Keratinocyte (primary cell): ENCODE data around the gene HBQ1. TPM values are rescaled to one million over a fixed set of nuclear protein-coding genes. Genes with fewer than 3 reads are reported as not detected.

Source experiments
- DNase-seq: peaks from one replicate; pipeline ENCODE4 v3.0.0-alpha.2; 2011; ENCODE audit warnings: low read depth, missing footprints, low spot score
- FAIRE-seq: peaks from 2 replicates; lab custom pipeline; 2011; peaks lifted over from hg19 to GRCh38; lab: Jason Lieb, UNC
- H2AFZ ChIP-seq: 2 replicates; pipeline ENCODE4 v1.6.0; 2012; ENCODE audit warnings: low read length, control low read depth, inconsistent platforms; ENCODE audit not compliant: control insufficient read depth
- H3K27ac ChIP-seq: 2 replicates; pipeline ENCODE4 v1.5.1; 2011; ENCODE audit warnings: low read length; ENCODE audit not compliant: control insufficient read depth, insufficient read depth
- H3K27me3 ChIP-seq: 3 replicates; pipeline ENCODE4 v1.6.0; 2011; ENCODE audit warnings: low read length; ENCODE audit not compliant: control insufficient read depth, insufficient read depth; ENCODE audit errors: extremely low read depth
- H3K36me3 ChIP-seq, 2 experiments: 2 replicates in 1 of 2; 3 replicates in 1 of 2; pipeline ENCODE4 v1.5.1; 2011; ENCODE audit warnings: low read length in 2 of 2, mild to moderate bottlenecking in 1 of 2; ENCODE audit not compliant: control insufficient read depth in 2 of 2, insufficient read depth in 2 of 2; ENCODE audit errors: extremely low read depth in 1 of 2
- H3K4me1 ChIP-seq: 3 replicates; pipeline ENCODE4 v1.5.1; 2011; ENCODE audit warnings: low read length; ENCODE audit not compliant: control insufficient read depth, insufficient read depth; ENCODE audit errors: extremely low read depth
- H3K4me2 ChIP-seq: 3 replicates; pipeline ENCODE4 v1.6.0; 2011; ENCODE audit warnings: low read depth, low read length; ENCODE audit not compliant: control insufficient read depth, insufficient read depth; ENCODE audit errors: extremely low read depth
- H3K4me3 ChIP-seq, 3 experiments: fragments of 200-600 bp in 1 of 3; sonication (generic) in 1 of 3; 2 replicates in 2 of 3; 3 replicates in 1 of 3; pipeline ENCODE4 v1.5.1; 2011 to 2016; ENCODE audit warnings: low read length in 3 of 3, mild to moderate bottlenecking in 3 of 3, control low read depth in 2 of 3, inconsistent platforms in 1 of 3, low read depth in 1 of 3, mixed read lengths in 1 of 3, mixed run types in 1 of 3, moderate library complexity in 1 of 3; ENCODE audit not compliant: control insufficient read depth in 2 of 3, insufficient read depth in 2 of 3; ENCODE audit errors: extremely low read depth in 1 of 3
- H3K79me2 ChIP-seq: 2 replicates; pipeline ENCODE4 v1.6.0; 2012; ENCODE audit warnings: low read length; ENCODE audit not compliant: control insufficient read depth, insufficient read depth
- H3K9ac ChIP-seq: 3 replicates; pipeline ENCODE4 v1.6.0; 2011; ENCODE audit warnings: low read length; ENCODE audit not compliant: control insufficient read depth, insufficient read depth; ENCODE audit errors: extremely low read depth
- H3K9me1 ChIP-seq: 3 replicates; pipeline ENCODE4 v1.6.0; 2011; ENCODE audit warnings: low read length; ENCODE audit not compliant: control insufficient read depth, insufficient read depth; ENCODE audit errors: extremely low read depth
- H3K9me3 ChIP-seq: 2 replicates; pipeline ENCODE4 v1.5.1; 2012; ENCODE audit warnings: low read depth, low read length; ENCODE audit not compliant: control insufficient read depth
- H4K20me1 ChIP-seq: 3 replicates; pipeline ENCODE4 v1.6.0; 2011; ENCODE audit warnings: low read length; ENCODE audit not compliant: control insufficient read depth, insufficient read depth; ENCODE audit errors: extremely low read depth
- CTCF ChIP-seq, 3 experiments: IDR thresholded peaks in 1 of 3; conservative IDR thresholded peaks in 1 of 3; optimal IDR thresholded peaks in 1 of 3; 2 replicates in 2 of 3; 3 replicates in 1 of 3; pipeline versions ENCODE3 to v1.5.1; 2011; ENCODE audit warnings: low read length in 3 of 3, mild to moderate bottlenecking in 3 of 3, moderate library complexity in 2 of 3, control low read depth in 1 of 3, inconsistent platforms in 1 of 3; ENCODE audit not compliant: insufficient read depth in 2 of 3; ENCODE audit errors: extremely low read depth in 1 of 3
- EZH2 ChIP-seq: IDR thresholded peaks from one replicate; pipeline ENCODE4 v1.6.1; 2012; ENCODE audit warnings: inconsistent platforms, mild to moderate bottlenecking, low read length, moderate library complexity
- dilution Hi-C: fragments of 300-500 bp; cut with MboI; formaldehyde crosslinking; loops from one replicate; pipeline ENCODE4 v1.7.0; 2020; ENCODE audit warnings: low sequenced_read_pairs; ENCODE audit not compliant: extremely low pct_ligation_motif_present
- polyA plus RNA-seq, 5 experiments: library from polyadenylated mRNA; depleted of rRNA in 3 of 5; stranded (reverse) in 3 of 5; stranded (forward) in 1 of 5; unstranded in 1 of 5; fragments of >200 nt; gene quantifications; 1 replicate in 1 of 5; 2 replicates in 3 of 5; 3 replicates in 1 of 5; pipeline versions ENCODE4 v1.2.1 to v1.2.3, GENCODE V29; 2011 to 2012; ENCODE audit warnings: missing spikeins in 2 of 5, low read depth in 1 of 5, low replicate concordance in 1 of 5

HBQ1 gene
- polyA plus RNA-seq, 1 donor (not counting 4 experiments of a cell fraction or from before 2014, with no cell fraction given), result 0.13 TPM

- dilution Hi-C loops, result no loop called here
- peak overlapping the region; percentile 90 for H3K27ac ChIP-seq
- no peaks in the 10 kb centered on the region for H3K9me1 ChIP-seq
- H3K4me2 ChIP-seq, result peak overlapping the region; percentile 87
- peaks cover 48% of the 10 kb centered on the region for H3K79me2 ChIP-seq
- DNase-seq (no peak), FAIRE-seq (no peak)
- peaks cover 13% of the 10 kb centered on the region for H3K4me1 ChIP-seq
- no peak for TF ChIP-seq EZH2
- no peak for TF ChIP-seq CTCF (optimal IDR thresholded peaks at IDR 0.05 in 1 of 3, IDR thresholded peaks at IDR 0.05 in 1 of 3, conservative IDR thresholded peaks at IDR 0.05 in 1 of 3; ENCODE audit: extremely low read depth in 1 of 3, insufficient read depth in 2 of 3, low read length in 3 of 3)
- peaks cover 15% of the 10 kb centered on the region for H4K20me1 ChIP-seq
- H3K4me3 ChIP-seq, result peak overlapping the region; percentile 95 to 99 (median 98)
- H3K36me3 ChIP-seq, result peaks cover 11 to 19% of the 10 kb centered on the region in 2 experiments
- H3K9me3 ChIP-seq, result no peaks in the 10 kb centered on the region
- no peaks in the 10 kb centered on the region for H3K27me3 ChIP-seq
- peak overlapping the region; percentile 94 for H3K9ac ChIP-seq
- peak overlapping the region; percentile 58 for H2AFZ ChIP-seq
Measured at GRCh38 chr16:228151-228851, 48.0 kb downstream of the HBQ1 start.

GRCh38 chr16:228852-229730 is 48.8 kb downstream of the HBQ1 start, which contains the start of gene LUC7L:
LUC7L (minus strand) TSS chr16:229449; CDS start chr16:229339, 110 bp downstream.
- H4K20me1 ChIP-seq, result peaks cover 15% of the 10 kb centered on the region
- H3K9me1 ChIP-seq, result no peaks in the 10 kb centered on the region
- H2AFZ ChIP-seq, result peak within 1 kb of the TSS; percentile 96
- H3K4me1 ChIP-seq, result peaks cover 13% of the 10 kb centered on the region
- no peaks in the 10 kb centered on the region for H3K9me3 ChIP-seq
- FAIRE-seq, result no peak
- dilution Hi-C loops, result no loop called here
- H3K27ac ChIP-seq, result peak within 1 kb of the TSS; percentile 90
- peak within 1 kb of the TSS; percentile 94 for H3K9ac ChIP-seq
- H3K4me3 ChIP-seq, result peak within 1 kb of the TSS; percentile 95 to 99 (median 98)
- TF ChIP-seq CTCF (optimal IDR thresholded peaks at IDR 0.05 in 1 of 3, IDR thresholded peaks at IDR 0.05 in 1 of 3, conservative IDR thresholded peaks at IDR 0.05 in 1 of 3; ENCODE audit: extremely low read depth in 1 of 3, insufficient read depth in 2 of 3, low read length in 3 of 3) (no peak), EZH2 (no peak)
- no peak for DNase-seq
- peak within 1 kb of the TSS; percentile 87 for H3K4me2 ChIP-seq
- H3K27me3 ChIP-seq, result no peaks in the 10 kb centered on the region
- H3K36me3 ChIP-seq, result peaks cover 11 to 18% of the 10 kb centered on the region in 2 experiments
- peaks cover 42% of the 10 kb centered on the region for H3K79me2 ChIP-seq
